Trophoblast cell (in vitro differentiated cells and primary cell): ENCODE data around the gene PROZ.
A peak's percentile ranks its signal among the peaks of the same experiment; 100 is the strongest.

Experiments
- DNase-seq, 2 donors: peaks; one replicate each; pipeline ENCODE4 v3.0.0-alpha.2; 2016
- H2AFZ ChIP-seq: 2 replicates; pipeline ENCODE4 v1.6.1; 2013; ENCODE audit warnings: low read length, moderate library complexity, mild to moderate bottlenecking; ENCODE audit not compliant: insufficient read depth, poor library complexity
- H2AK5ac ChIP-seq: 2 replicates; pipeline ENCODE4 v1.6.1; 2013; ENCODE audit warnings: mild to moderate bottlenecking, low read length
- H2BK120ac ChIP-seq: 2 replicates; pipeline ENCODE4 v1.6.1; 2013; ENCODE audit warnings: low read length, mild to moderate bottlenecking, moderate library complexity; ENCODE audit not compliant: insufficient read depth, poor library complexity
- H2BK12ac ChIP-seq: 2 replicates; pipeline ENCODE4 v1.6.1; 2013; ENCODE audit warnings: mild to moderate bottlenecking, low read length, moderate library complexity
- H2BK5ac ChIP-seq: 2 replicates; pipeline ENCODE4 v1.6.1; 2013; ENCODE audit warnings: low read length, low read depth, moderate library complexity, mild to moderate bottlenecking; ENCODE audit not compliant: poor library complexity
- H3K14ac ChIP-seq: 2 replicates; pipeline ENCODE4 v1.6.1; 2013; ENCODE audit warnings: mild to moderate bottlenecking, low read length
- H3K18ac ChIP-seq: 2 replicates; pipeline ENCODE4 v1.6.1; 2013; ENCODE audit warnings: mild to moderate bottlenecking, low read length
- H3K23ac ChIP-seq: 2 replicates; pipeline ENCODE4 v1.6.1; 2013; ENCODE audit warnings: low read length
- H3K27ac ChIP-seq: 2 replicates; pipeline ENCODE4 v1.5.1; 2013; ENCODE audit warnings: low read depth, mild to moderate bottlenecking, inconsistent platforms, low read length, moderate library complexity
- H3K27me3 ChIP-seq: 2 replicates; pipeline ENCODE4 v1.6.1; 2013; ENCODE audit warnings: inconsistent platforms, mild to moderate bottlenecking, low read length, moderate library complexity; ENCODE audit not compliant: insufficient read depth
- H3K36me3 ChIP-seq, 2 experiments: 1 replicate in 1 of 2; 2 replicates in 1 of 2; pipeline ENCODE4 v1.6.1; 2013; ENCODE audit warnings: low read length in 2 of 2, mild to moderate bottlenecking in 2 of 2, moderate library complexity in 1 of 2; ENCODE audit not compliant: insufficient read depth in 2 of 2, control insufficient read depth in 1 of 2
- H3K4ac ChIP-seq: 2 replicates; pipeline ENCODE4 v1.6.1; 2013; ENCODE audit warnings: low read depth, mild to moderate bottlenecking, low read length, moderate library complexity
- H3K4me1 ChIP-seq, 2 experiments: 1 replicate in 1 of 2; 2 replicates in 1 of 2; pipeline ENCODE4 v1.6.1; 2013; ENCODE audit warnings: low read length in 2 of 2, mild to moderate bottlenecking in 2 of 2, moderate library complexity in 1 of 2; ENCODE audit not compliant: insufficient read depth in 2 of 2, control insufficient read depth in 1 of 2
- H3K4me2 ChIP-seq: 2 replicates; pipeline ENCODE4 v1.6.1; 2013; ENCODE audit warnings: inconsistent platforms, mild to moderate bottlenecking, low read length, moderate library complexity
- H3K4me3 ChIP-seq: 2 replicates; pipeline ENCODE4 v1.5.1; 2013; ENCODE audit warnings: mild to moderate bottlenecking, low read depth, low read length, inconsistent platforms
- H3K79me1 ChIP-seq: one replicate; pipeline ENCODE4 v1.6.1; 2013; ENCODE audit warnings: low read length
- H3K79me2 ChIP-seq: 2 replicates; pipeline ENCODE4 v1.6.1; 2013; ENCODE audit warnings: low read length, mild to moderate bottlenecking; ENCODE audit not compliant: control insufficient read depth, insufficient read depth, poor library complexity
- H3K9ac ChIP-seq: 2 replicates; pipeline ENCODE4 v1.6.1; 2013; ENCODE audit warnings: mild to moderate bottlenecking, low read length
- H3K9me3 ChIP-seq: 2 replicates; pipeline ENCODE4 v1.6.1; 2013; ENCODE audit warnings: low read depth, mild to moderate bottlenecking, control low read depth, inconsistent platforms, low read length; ENCODE audit not compliant: insufficient read depth
- H4K12ac ChIP-seq: 2 replicates; pipeline ENCODE4 v1.6.1; 2013; ENCODE audit warnings: low read depth, mild to moderate bottlenecking, low read length, moderate library complexity
- H4K8ac ChIP-seq: 2 replicates; pipeline ENCODE4 v1.6.1; 2013; ENCODE audit warnings: low read depth, mild to moderate bottlenecking, low read length, moderate library complexity
- H4K91ac ChIP-seq: one replicate; pipeline ENCODE4 v1.6.1; 2013; ENCODE audit warnings: low read depth, mild to moderate bottlenecking, low read length, moderate library complexity
- WGBS: extraction: QIAGEN DNeasy Blood & Tissue Kit; methylation state at CpG from one replicate; pipeline ENCODE4 v1.1.7; 2013; ENCODE audit warnings: missing lambda C conversion rate; ENCODE audit not compliant: insufficient read length, insufficient coverage; ENCODE audit errors: extremely low coverage; 5-methylcytosine and 5-hydroxymethylcytosine counted together

PROZ gene

DNA sequence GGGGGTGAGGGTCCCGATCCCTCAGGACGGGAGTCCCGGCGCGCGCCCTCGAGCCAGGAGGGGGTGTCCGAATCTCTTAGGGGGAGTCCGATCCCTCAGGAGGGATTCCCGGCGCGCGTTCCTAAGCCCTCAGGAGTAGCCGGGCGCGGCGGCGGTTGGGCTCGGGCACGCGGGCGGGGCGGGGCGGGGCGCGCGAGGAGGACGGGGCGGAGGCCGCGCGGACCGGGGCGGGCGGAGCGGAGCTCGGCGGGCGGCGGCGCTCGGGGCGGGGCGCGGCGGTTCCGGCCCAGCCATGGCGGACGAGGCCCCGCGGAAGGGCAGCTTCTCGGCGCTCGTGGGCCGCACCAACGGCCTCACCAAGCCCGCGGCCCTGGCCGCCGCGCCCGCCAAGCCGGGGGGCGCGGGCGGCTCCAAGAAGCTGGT, 50.9 kb downstream of the PROZ start, which contains the start of gene CUL4A:
Gene CUL4A, plus strand, starts transcription at position 278 of the 423 bp plus-strand sequence. Its CDS starts 15 bp downstream, at position 293.
- peak within 1 kb of the TSS; percentile 90 for H3K18ac ChIP-seq
- peak within 1 kb of the TSS; percentile 98 for H2BK120ac ChIP-seq
- DNase-seq = peak; percentile 53 to 75
- H3K9ac ChIP-seq = peak within 1 kb of the TSS; percentile 91
- no CpG with 5 or more reads among the region's 66 CpGs for WGBS
- no peak within 1 kb of the TSS for H3K23ac ChIP-seq
- peak within 1 kb of the TSS; percentile 98 for H3K27ac ChIP-seq
- H3K36me3 ChIP-seq = peaks cover 2 to 7% of the 10 kb centered on the region in 2 experiments
- peak within 1 kb of the TSS; percentile 100 for H4K91ac ChIP-seq
- H3K9me3 ChIP-seq = peaks cover 5% of the 10 kb centered on the region
- peaks cover 20% of the 10 kb centered on the region for H3K79me1 ChIP-seq
- peak within 1 kb of the TSS; percentile 100 for H4K12ac ChIP-seq
- H2AFZ ChIP-seq = peak within 1 kb of the TSS; percentile 95
- H3K79me2 ChIP-seq = peaks cover 21% of the 10 kb centered on the region
- H3K4me1 ChIP-seq = peaks cover 5% of the 10 kb centered on the region in 2 experiments
- peak within 1 kb of the TSS; percentile 96 for H2AK5ac ChIP-seq
- peak within 1 kb of the TSS; percentile 99 for H3K4ac ChIP-seq
- H3K4me3 ChIP-seq = peak within 1 kb of the TSS; percentile 99
- peak within 1 kb of the TSS; percentile 98 for H2BK5ac ChIP-seq
- H4K8ac ChIP-seq = peak within 1 kb of the TSS; percentile 99
- peak within 1 kb of the TSS; percentile 47 for H2BK12ac ChIP-seq
- no peaks in the 10 kb centered on the region for H3K27me3 ChIP-seq
- H3K14ac ChIP-seq = peak within 1 kb of the TSS; percentile 98
- H3K4me2 ChIP-seq = peak within 1 kb of the TSS; percentile 95

DNA sequence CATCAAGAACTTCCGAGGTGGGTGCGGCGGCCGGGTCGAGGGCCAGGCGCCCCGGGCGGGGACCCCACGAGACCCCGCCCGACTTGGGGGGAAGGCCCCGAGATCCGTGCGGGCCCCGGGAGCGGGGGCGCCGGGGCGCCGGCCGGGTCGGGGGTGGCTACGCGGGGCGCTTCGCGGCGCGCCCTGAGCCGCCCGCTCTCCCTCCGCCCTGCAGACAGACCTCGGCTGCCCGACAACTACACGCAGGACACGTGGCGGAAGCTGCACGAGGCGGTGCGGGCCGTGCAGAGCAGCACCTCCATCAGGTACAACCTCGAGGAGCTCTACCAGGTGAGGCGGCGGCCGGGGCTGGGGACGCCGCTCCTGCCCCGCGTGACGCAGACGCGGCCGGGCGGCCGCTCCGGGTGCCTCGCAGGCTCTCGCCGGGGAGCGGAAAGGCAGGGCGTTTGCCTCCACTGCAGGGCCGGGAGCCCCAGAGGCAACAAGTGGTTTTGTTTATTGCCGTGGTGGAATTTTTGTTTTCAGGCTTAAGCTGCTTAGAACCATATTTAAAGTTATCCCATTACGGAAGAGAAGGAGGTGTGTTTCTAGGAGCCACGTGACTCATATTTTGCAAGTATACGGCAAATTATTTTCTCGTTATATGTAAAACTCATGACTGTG, 51.4 kb downstream of the PROZ start:
- Histone ChIP-seq H2BK12ac (no peak overlapping the region), H3K14ac (peak overlapping the region; percentile 82), H2BK120ac (peak overlapping the region; percentile 68), H3K27me3 (no peaks in the 10 kb centered on the region), H2AFZ (peak overlapping the region; percentile 26), H3K79me1 (peaks cover 20% of the 10 kb centered on the region), H3K36me3 (peaks cover 4 to 6% of the 10 kb centered on the region in 2 experiments), H4K12ac (peak overlapping the region; percentile 76), H3K79me2 (peaks cover 25% of the 10 kb centered on the region), H3K4me3 (peak overlapping the region; percentile 73), H2BK5ac (peak overlapping the region; percentile 85), H3K9ac (peak overlapping the region; percentile 82), H2AK5ac (no peak overlapping the region), H3K4me1 (no peaks in the 10 kb centered on the region), H3K9me3 (peaks cover 2% of the 10 kb centered on the region), H3K4ac (peak overlapping the region; percentile 53), H4K8ac (peak overlapping the region; percentile 94), H3K18ac (peak overlapping the region; percentile 74), H3K4me2 (peak overlapping the region; percentile 95), H3K23ac (no peak overlapping the region), H3K27ac (peak overlapping the region; percentile 98), H4K91ac (peak overlapping the region; percentile 84)
- peak; percentile 83 to 84 for DNase-seq
- no CpG with 5 or more reads among the region's 67 CpGs for WGBS

DNA sequence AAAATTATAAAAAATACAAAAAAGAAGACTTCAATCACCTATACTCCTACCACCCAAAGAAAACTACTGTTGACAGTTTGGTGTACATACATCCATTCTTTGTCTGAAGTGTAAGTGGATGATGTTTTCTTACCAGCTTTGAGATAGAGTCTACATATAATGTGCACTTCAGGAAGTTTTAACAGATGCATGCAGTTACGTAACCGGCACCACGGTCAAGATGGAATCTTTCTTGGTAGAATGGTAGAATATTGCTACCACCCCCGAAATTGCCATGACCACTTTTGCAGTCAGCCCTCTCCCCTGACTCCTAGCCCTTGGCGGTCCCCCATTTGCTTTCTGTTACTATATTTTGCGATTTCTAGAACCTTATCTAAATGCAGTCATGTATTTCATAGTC, 52.4 kb downstream of the PROZ start:
- no peak for DNase-seq
- H4K12ac ChIP-seq = no peak overlapping the region
- no peak overlapping the region for H2BK12ac ChIP-seq
- H3K4me1 ChIP-seq = peaks cover 1 to 2% of the 10 kb centered on the region in 2 experiments
- H3K79me2 ChIP-seq = peaks cover 26% of the 10 kb centered on the region
- no peak overlapping the region for H3K14ac ChIP-seq
- H2AFZ ChIP-seq = no peak overlapping the region
- no peak overlapping the region for H3K18ac ChIP-seq
- H3K79me1 ChIP-seq = peaks cover 20% of the 10 kb centered on the region
- no peak overlapping the region for H2AK5ac ChIP-seq
- peak overlapping the region; percentile 23 for H3K4me2 ChIP-seq
- no peak overlapping the region for H2BK120ac ChIP-seq
- no peaks in the 10 kb centered on the region for H3K27me3 ChIP-seq
- H3K23ac ChIP-seq = no peak overlapping the region
- peak overlapping the region; percentile 82 for H3K4ac ChIP-seq
- no peak overlapping the region for H3K4me3 ChIP-seq
- no CpG with 5 or more reads among the region's 6 CpGs for WGBS
- H2BK5ac ChIP-seq = no peak overlapping the region
- no peak overlapping the region for H4K91ac ChIP-seq
- no peak overlapping the region for H3K9ac ChIP-seq
- no peak overlapping the region for H4K8ac ChIP-seq
- peaks cover 4 to 7% of the 10 kb centered on the region in 2 experiments for H3K36me3 ChIP-seq
- peaks cover 4% of the 10 kb centered on the region for H3K9me3 ChIP-seq
- no peak overlapping the region for H3K27ac ChIP-seq

- no peak overlapping the region for H3K4me2 ChIP-seq
- H3K79me2 ChIP-seq = peaks cover 27% of the 10 kb centered on the region
- DNase-seq = no peak
- no peak overlapping the region for H4K91ac ChIP-seq
- no peak overlapping the region for H2BK5ac ChIP-seq
- peaks cover 2 to 7% of the 10 kb centered on the region in 2 experiments for H3K36me3 ChIP-seq
- no peak overlapping the region for H3K27ac ChIP-seq
- peaks cover 20% of the 10 kb centered on the region for H3K79me1 ChIP-seq
- peaks cover 4 to 9% of the 10 kb centered on the region in 2 experiments for H3K4me1 ChIP-seq
- WGBS = no CpG with 5 or more reads among the region's 10 CpGs
- no peak overlapping the region for H2AK5ac ChIP-seq
- H3K9ac ChIP-seq = no peak overlapping the region
- H4K8ac ChIP-seq = no peak overlapping the region
- H3K4me3 ChIP-seq = no peak overlapping the region
- no peak overlapping the region for H2BK12ac ChIP-seq
- H3K27me3 ChIP-seq = no peaks in the 10 kb centered on the region
- peaks cover 4% of the 10 kb centered on the region for H3K9me3 ChIP-seq
- H3K23ac ChIP-seq = no peak overlapping the region
- no peak overlapping the region for H3K14ac ChIP-seq
- no peak overlapping the region for H3K18ac ChIP-seq
- no peak overlapping the region for H4K12ac ChIP-seq
- no peak overlapping the region for H2AFZ ChIP-seq
- peak overlapping the region; percentile 18 for H3K4ac ChIP-seq
- H2BK120ac ChIP-seq = no peak overlapping the region
Observed at GRCh38 chr13:113211774-113212173, 53.3 kb downstream of the PROZ start.
